Endothelial cell of umbilical vein (primary cell): ENCODE results near the gene SGMS2.

Experiments used
- EZH2 ChIP-seq: IDR thresholded peaks from 2 replicates; pipeline ENCODE4 v1.6.1; 2012; ENCODE audit warnings: borderline replicate concordance, low read depth, mild to moderate bottlenecking, moderate library complexity, low read length, inconsistent platforms; ENCODE audit not compliant: severe bottlenecking
- GATA2 ChIP-seq: IDR thresholded peaks from 2 replicates; pipeline ENCODE4 v1.7.0; 2011; ENCODE audit warnings: low read depth, mild to moderate bottlenecking, moderate library complexity, mixed read lengths, low read length; ENCODE audit not compliant: insufficient read length, insufficient read depth
- POLR2AphosphoS5 ChIP-seq: IDR thresholded peaks from 2 replicates; pipeline ENCODE4 v1.6.1; 2012; ENCODE audit warnings: low read depth, mild to moderate bottlenecking, control low read depth, low read length, moderate library complexity; ENCODE audit not compliant: insufficient read depth
- TF ChIP-seq, protein P1 (sequence below): IDR thresholded peaks from 2 replicates; pipeline ENCODE4 v1.6.1; 2011; ENCODE audit not compliant: insufficient read depth, insufficient read length
- TF ChIP-seq, protein P2 (sequence below), 2 donors: IDR thresholded peaks; 1 replicate in 1 of 2; 2 replicates in 1 of 2; pipeline ENCODE4 v1.5.1; 2011; ENCODE audit warnings: low read length in 2 of 2, mild to moderate bottlenecking in 2 of 2, moderate library complexity in 2 of 2, control low read depth in 1 of 2, inconsistent platforms in 1 of 2, low read depth in 1 of 2; ENCODE audit not compliant: insufficient read depth in 1 of 2; ENCODE audit errors: extremely low read depth in 1 of 2

DNA sequence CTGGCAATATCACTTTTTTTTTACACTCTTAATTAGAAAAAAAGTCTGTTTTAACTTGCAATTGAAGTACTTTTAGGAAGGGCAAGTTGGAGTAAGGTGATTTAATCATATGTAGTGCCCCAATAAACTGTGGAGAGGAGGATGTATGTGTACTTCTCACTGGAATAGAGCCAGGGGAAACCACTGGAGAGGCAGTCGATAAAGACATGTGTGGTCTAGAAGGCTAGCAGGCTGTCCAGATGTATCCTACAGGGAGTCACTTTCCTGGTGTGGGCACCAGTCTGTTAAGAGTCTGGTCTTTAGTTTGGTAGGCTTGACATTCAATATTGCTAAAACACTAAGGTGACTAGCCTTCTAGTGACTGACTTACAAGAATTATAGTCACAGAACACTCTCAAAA, 9.6 kb upstream of the SGMS2 start:
- TF ChIP-seq, protein P1, sequence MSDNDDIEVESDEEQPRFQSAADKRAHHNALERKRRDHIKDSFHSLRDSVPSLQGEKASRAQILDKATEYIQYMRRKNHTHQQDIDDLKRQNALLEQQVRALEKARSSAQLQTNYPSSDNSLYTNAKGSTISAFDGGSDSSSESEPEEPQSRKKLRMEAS = no peak
- TF ChIP-seq, protein P2, sequence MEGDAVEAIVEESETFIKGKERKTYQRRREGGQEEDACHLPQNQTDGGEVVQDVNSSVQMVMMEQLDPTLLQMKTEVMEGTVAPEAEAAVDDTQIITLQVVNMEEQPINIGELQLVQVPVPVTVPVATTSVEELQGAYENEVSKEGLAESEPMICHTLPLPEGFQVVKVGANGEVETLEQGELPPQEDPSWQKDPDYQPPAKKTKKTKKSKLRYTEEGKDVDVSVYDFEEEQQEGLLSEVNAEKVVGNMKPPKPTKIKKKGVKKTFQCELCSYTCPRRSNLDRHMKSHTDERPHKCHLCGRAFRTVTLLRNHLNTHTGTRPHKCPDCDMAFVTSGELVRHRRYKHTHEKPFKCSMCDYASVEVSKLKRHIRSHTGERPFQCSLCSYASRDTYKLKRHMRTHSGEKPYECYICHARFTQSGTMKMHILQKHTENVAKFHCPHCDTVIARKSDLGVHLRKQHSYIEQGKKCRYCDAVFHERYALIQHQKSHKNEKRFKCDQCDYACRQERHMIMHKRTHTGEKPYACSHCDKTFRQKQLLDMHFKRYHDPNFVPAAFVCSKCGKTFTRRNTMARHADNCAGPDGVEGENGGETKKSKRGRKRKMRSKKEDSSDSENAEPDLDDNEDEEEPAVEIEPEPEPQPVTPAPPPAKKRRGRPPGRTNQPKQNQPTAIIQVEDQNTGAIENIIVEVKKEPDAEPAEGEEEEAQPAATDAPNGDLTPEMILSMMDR (IDR thresholded peaks at IDR 0.05; ENCODE audit: extremely low read depth in 1 of 2, insufficient read depth in 1 of 2, low read depth in 1 of 2, low read length in 2 of 2) = no peak
- TF ChIP-seq EZH2 (no peak), POLR2AphosphoS5 (no peak), GATA2 (no peak)
